GM13977 (cell line): ENCODE data around the gene NUP107.

Experiments used
- DNase-seq: peaks from one replicate; pipeline ENCODE4 v3.0.0; 2012; ENCODE audit warnings: low spot score
- in situ Hi-C: fragments of 300-500 bp; cut with MboI; formaldehyde crosslinking; loops from one replicate; pipeline ENCODE4 v1.12.0; 2022; ENCODE audit warnings: low sequenced_read_pairs, low pct_unique_long_range_greater_than_20kb, mixed read lengths, inconsistent platforms; ENCODE audit not compliant: unreplicated experiment
- TF ChIP-seq, protein P1 (sequence below): IDR thresholded peaks from 2 replicates; pipeline ENCODE4 v1.5.1; 2012; ENCODE audit warnings: mild to moderate bottlenecking, control low read depth; ENCODE audit not compliant: insufficient read depth; ENCODE audit errors: extremely low read depth, missing control alignments

Gene NUP107

DNA sequence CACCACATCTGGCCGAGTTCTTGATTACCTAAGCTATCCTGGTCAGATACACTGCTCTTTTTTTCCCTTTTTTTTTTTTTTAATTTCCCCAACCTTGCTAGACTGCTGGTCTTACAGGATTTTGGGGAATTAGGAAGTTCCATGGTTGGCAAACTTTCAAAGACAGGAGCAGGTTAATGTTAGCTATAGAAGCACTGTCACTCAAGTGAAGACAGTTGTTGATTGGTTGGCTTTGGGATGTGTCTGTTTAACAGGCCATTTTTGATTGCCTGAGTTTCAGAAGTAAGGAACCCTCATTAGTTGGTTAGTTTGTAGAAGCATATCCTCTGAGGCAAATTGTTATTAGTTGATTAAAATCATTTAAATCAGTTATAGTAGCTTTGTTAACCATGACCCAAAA is 39.3 kb upstream of the NUP107 start:
- no peak for DNase-seq
- in situ Hi-C loops: no loop called here
- TF ChIP-seq, protein P1, sequence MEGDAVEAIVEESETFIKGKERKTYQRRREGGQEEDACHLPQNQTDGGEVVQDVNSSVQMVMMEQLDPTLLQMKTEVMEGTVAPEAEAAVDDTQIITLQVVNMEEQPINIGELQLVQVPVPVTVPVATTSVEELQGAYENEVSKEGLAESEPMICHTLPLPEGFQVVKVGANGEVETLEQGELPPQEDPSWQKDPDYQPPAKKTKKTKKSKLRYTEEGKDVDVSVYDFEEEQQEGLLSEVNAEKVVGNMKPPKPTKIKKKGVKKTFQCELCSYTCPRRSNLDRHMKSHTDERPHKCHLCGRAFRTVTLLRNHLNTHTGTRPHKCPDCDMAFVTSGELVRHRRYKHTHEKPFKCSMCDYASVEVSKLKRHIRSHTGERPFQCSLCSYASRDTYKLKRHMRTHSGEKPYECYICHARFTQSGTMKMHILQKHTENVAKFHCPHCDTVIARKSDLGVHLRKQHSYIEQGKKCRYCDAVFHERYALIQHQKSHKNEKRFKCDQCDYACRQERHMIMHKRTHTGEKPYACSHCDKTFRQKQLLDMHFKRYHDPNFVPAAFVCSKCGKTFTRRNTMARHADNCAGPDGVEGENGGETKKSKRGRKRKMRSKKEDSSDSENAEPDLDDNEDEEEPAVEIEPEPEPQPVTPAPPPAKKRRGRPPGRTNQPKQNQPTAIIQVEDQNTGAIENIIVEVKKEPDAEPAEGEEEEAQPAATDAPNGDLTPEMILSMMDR: no peak

DNA sequence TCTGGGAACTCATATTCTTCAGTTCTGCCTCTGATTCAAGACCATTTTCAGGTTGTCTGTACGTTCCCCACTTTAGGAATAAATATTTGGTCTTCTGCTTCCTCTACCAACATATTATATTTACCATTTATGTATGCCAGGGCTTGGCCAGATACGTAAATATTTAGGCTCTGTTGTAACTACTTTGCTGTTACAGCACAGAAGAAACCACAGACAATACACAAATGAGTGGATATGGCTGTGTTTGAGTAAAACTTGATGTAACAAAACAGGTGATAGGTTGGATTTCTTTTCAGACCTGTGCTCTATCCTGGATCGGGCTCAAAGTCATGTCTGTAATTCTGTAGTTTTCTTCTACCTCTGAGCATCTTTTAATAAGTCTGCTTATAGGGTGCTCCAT is 38.6 kb upstream of the NUP107 start:
- TF ChIP-seq, protein P1: no peak
- DNase-seq: no peak
- in situ Hi-C loops: no loop called here

DNA sequence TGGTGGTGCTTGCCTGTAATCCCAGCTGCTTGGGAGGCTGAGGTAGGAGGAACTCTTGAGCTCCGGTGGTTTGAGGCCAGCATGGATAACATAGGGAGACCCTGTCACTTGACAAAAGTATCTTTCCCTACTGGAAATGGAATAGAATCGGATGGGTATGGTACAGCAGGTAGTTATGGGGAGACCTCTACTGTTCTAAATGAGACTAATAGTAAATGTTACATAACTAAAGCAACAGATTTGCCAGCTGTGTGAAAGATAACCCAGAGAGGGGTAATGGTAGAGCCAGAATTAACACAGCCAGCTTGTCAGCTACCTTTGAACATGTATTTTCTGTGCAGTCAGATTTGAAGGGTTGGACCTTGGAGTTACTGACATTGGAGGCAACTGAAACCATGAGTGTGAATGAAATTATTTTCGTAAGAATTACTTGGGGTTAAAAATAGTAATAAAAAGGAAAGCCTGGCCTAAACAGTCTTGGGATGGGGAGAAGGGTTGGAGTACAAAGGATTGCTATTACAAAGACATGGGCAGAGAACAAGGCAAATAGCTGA is 21.7 kb upstream of the NUP107 start:
- DNase-seq: no peak
- in situ Hi-C loops: no loop called here
- TF ChIP-seq, protein P1: no peak

DNA sequence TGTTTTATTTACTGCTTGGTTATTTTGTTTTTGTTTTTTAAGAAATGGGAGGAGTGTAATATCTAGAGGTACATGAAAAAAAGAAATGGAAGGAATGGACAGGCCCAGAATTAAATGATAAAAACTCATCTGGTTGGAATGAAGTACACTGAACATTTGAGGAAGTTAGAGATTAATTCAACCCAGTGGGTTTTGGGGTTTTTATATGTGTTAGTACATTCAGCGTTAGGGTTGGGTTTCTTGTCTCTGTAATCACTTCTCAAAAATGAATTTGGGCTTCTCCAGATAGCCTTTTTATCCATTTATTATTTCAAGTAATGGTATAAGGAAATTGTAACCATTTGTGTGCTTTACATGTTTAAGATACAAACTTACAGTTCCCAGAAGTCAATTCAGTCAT is 19.5 kb upstream of the NUP107 start:
- no peak for DNase-seq
- TF ChIP-seq, protein P1: no peak
- in situ Hi-C loops: no loop called here

DNA sequence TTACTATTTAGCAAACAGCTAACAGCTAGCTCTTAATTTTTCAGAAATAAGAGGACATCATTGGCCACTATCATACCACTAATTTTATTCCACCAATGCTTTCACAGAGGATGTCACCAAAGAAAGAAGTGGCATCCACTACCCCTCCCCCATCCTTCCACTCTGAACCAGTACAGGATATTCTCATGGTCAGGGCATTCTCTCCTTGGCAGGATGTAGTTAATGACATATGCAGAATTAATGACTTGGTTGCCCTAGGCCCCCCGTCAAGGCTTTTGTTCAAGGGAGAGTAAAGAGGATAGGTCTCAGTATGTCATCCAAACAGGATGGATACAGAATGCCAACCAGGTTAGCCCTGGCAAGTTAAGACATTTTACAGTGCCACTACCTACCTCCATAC is 18.9 kb upstream of the NUP107 start:
- in situ Hi-C loops: no loop called here
- TF ChIP-seq, protein P1: no peak
- no peak for DNase-seq

DNA sequence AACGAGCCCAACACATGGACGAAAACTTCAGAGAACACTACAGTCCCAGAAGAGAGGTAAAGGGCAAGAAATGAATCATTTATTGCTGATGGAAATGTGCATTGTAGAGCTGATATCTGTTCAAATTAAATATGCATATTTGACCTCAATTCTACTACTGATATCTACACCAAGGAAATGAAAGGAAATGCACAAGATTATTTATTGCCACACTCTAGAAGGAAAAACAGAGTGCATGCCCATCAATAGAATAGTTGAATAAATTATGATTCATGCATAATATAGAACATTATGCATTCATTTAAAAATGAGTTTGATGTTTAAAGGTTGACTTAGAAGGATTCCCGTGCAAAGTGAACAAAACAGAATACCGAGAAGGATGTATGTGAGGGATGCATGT is 15.6 kb upstream of the NUP107 start:
- TF ChIP-seq, protein P1: no peak
- DNase-seq: no peak
- in situ Hi-C loops: no loop called here

DNA sequence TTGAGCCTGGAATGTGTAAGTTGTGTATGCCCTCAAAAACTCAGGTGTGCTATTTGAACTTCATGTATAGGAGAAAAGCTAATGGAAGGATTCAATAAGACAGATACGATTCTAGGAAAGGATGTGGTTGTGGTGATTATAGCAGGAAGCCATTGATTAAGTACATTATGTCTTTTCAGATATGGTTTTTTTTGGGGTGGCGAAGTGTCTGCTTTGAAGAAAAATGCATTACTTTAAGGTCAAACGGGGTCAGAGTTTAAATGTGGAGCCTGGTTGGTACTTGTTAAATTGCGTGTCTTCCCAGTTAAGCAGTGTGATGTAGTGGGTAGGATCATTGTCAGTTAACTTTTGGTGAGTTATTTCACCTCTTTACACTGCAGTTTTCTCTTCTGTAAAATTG is 13.0 kb upstream of the NUP107 start:
- TF ChIP-seq, protein P1: no peak
- no peak for DNase-seq
- in situ Hi-C loops: no loop called here
